Esophagus (tissue), 2 donors: ENCODE data around the gene FOXC2. TPM values are rescaled to one million over a fixed set of nuclear protein-coding genes. Genes with fewer than 3 reads are reported as not detected.

ENCODE experiments used
- H3K27ac ChIP-seq, 2 donors: one replicate each; pipeline ENCODE4 v1.5.1; 2013; ENCODE audit warnings: low read depth in 2 of 2, mild to moderate bottlenecking in 2 of 2, inconsistent platforms in 1 of 2, low read length in 1 of 2, moderate library complexity in 1 of 2
- H3K27me3 ChIP-seq, 2 donors: one replicate each; pipeline ENCODE4 v1.6.1; 2013; ENCODE audit warnings: low read length in 2 of 2, control low read depth in 1 of 2, mild to moderate bottlenecking in 1 of 2; ENCODE audit not compliant: insufficient read depth in 2 of 2, control insufficient read depth in 1 of 2
- H3K36me3 ChIP-seq, 2 donors: one replicate each; pipeline ENCODE4 v1.6.1; 2013; ENCODE audit warnings: low read length in 1 of 2; ENCODE audit not compliant: control insufficient read depth in 2 of 2, insufficient read depth in 2 of 2
- H3K4me1 ChIP-seq, 2 donors: one replicate each; pipeline ENCODE4 v1.6.1; 2013; ENCODE audit warnings: low read length in 1 of 2; ENCODE audit not compliant: control insufficient read depth in 2 of 2, insufficient read depth in 2 of 2
- H3K4me3 ChIP-seq, 2 donors: one replicate each; pipeline ENCODE4 v1.5.1; 2013; ENCODE audit warnings: low read length in 2 of 2, mild to moderate bottlenecking in 2 of 2, low read depth in 1 of 2, moderate library complexity in 1 of 2
- H3K9me3 ChIP-seq, 2 donors: one replicate each; pipeline ENCODE4 v1.6.1; 2013; ENCODE audit warnings: mild to moderate bottlenecking in 2 of 2, low read depth in 1 of 2, low read length in 1 of 2, moderate library complexity in 1 of 2; ENCODE audit not compliant: control insufficient read depth in 2 of 2, insufficient read depth in 1 of 2
- WGBS, 2 donors: extraction: QIAGEN DNeasy Blood & Tissue Kit; methylation state at CpG; one replicate each; pipeline ENCODE4 v1.1.7; 2013; 5-methylcytosine and 5-hydroxymethylcytosine counted together
- polyA plus RNA-seq, 2 donors: library from polyadenylated mRNA; stranded (reverse); fragments of 200-250 nt; gene quantifications; one replicate each; pipeline ENCODE4 v1.2.3, GENCODE V29; 2013
- donor health status: healthy with polysubstance abuse.
- donor health status: Bipolar disorder and iron deficiency.

Gene FOXC2
- polyA plus RNA-seq, 2 donors, result 0.10 to 0.18 TPM

DNA sequence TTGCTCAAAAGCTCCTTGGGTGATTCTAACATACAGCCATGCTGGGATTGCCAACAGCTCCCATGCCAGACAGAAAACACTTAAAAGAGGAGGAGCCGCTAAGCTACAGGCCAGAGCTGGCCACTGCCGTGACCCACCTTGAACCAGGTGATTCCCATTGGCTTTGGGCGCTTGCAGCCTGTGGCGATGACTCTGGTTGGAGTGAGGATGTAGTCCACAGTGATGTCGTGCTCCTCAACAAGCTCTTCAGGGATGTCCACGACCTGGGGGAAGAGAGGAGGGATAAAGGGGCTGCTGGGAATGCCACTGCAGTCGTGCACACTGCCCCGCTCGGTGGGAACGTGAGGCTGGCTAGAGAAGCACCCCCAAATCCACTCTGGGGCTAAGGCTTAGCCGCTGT lies 25.1 kb upstream of the FOXC2 start:
- no peaks in the 10 kb centered on the region for H3K27me3 ChIP-seq
- H3K4me3 ChIP-seq, result no peak overlapping the region
- H3K4me1 ChIP-seq, result no peaks in the 10 kb centered on the region
- peaks cover 17 to 42% of the 10 kb centered on the region in 2 donors for H3K36me3 ChIP-seq
- H3K27ac ChIP-seq, result no peak overlapping the region
- 94 to 95% methylated on average over 11 of the region's 11 CpGs for WGBS, 2 donors
- H3K9me3 ChIP-seq, result no peaks in the 10 kb centered on the region

DNA sequence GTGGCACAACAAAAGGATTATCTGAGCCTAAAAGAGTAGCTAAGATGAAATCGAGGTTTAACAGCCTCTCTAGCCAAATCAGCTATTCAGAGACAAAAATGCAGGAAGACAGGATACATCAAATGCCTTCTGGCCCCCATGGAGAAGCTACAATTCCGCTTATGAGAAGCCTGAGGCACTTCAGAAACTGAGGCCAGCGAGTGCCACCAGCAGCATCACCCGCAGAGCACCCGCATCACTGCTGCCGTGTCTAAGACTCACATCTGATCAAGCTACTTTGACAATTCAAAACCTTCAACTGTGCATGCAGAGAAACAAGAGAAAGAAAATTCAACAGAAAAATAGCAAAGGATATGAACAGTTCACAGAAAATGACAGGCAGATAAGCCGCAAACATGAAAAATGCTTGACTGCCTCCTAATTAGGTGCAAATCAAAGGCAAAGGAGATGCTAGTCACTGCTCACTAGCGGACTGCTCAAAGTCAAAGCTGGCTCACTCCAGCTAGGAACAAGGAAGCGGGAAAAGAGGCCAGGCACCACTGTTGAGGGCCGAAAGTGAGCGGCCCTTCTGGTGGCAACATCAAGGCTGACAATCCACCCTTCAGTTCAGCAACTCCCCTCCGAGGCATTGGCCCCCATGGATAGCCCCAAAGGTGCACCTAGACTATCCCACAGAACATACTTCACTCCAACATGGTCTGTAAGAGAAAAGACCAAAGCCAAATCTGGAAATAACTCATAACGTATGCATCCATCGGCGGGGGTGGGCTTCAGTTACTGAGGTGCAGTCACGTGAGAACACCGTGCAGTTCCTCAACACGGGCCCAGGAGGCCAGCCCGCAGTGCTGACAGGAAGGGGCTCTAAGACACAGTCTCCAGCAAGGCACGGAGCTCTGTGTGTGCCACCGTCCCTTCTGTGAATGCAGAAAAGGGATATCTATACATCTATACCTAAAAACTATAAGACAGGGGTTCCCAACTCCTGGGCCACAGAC lies 23.6 kb upstream of the FOXC2 start:
- Histone ChIP-seq H3K27ac (no peak overlapping the region), H3K4me1 (no peaks in the 10 kb centered on the region), H3K4me3 (no peak overlapping the region), H3K9me3 (no peaks in the 10 kb centered on the region), H3K36me3 (peaks cover 20 to 41% of the 10 kb centered on the region in 2 donors), H3K27me3 (no peaks in the 10 kb centered on the region)
- 89 to 93% methylated on average over 21 of the region's 21 CpGs for WGBS, 2 donors

DNA sequence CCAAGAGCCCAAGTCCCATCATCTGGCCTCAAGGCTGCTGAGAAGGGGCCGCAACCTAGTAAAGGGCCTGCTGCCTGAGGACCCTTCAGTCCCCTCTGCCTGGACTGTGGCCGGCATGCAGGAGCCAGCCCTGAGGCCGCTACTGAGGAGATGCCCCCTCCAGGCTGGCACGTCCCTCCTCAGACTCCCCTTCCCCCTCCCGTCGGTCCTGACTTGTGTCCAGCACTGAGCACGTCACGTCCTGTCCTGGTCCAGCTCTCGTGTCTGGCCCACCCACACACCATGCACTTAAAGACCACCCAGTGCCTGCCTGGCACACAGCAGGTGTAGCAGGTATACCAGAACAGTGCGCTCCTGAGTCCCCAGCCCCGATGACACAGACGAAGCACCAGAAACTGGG lies 21.1 kb upstream of the FOXC2 start:
- no peak overlapping the region for H3K27ac ChIP-seq

DNA sequence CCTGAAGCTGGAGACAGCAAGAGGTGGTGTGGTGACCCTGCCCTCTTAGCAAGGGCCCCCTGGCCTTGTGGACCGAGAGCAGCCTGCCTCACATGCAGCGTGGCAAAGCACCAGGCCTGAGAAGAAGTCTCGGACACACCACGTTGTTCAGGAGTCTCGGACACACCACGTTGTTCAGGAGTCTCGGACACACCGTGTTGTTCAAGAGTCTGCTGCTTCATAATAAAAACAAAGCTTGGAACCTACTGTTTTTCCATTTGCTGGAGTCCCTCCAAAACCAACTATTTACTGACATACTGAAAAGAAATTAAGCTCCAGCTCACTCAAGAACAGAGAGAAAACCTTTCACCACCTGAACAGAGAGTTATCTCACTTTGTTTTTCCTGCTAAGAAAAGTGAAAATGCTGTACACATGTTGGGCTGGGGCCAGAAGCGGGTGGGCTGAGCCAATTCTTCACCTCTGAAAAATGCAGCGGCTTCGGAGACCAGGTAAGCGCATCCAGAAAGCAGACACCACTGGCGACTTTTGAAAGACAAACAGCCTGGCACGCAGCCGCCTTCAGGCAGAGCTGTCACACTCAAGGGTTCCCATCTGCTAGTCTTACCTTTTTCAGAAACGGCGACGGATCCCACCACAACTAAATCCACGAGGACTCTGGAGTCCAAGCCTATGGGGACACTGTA lies 20.5 kb upstream of the FOXC2 start:
- H3K27ac ChIP-seq, result no peak overlapping the region
- WGBS, 2 donors, result 82 to 90% methylated on average over 19 of the region's 19 CpGs
- H3K4me3 ChIP-seq, result no peak overlapping the region

More for the DNA sequence above, 21.1 kb upstream of the FOXC2 start:
- H3K4me1 ChIP-seq, result no peaks in the 10 kb centered on the region
- H3K27me3 ChIP-seq, result no peaks in the 10 kb centered on the region
- 85 to 88% methylated on average over 12 of the region's 12 CpGs for WGBS, 2 donors
- H3K4me3 ChIP-seq, result no peak overlapping the region
- peaks cover 8 to 30% of the 10 kb centered on the region in 2 donors for H3K36me3 ChIP-seq
- no peaks in the 10 kb centered on the region for H3K9me3 ChIP-seq

DNA sequence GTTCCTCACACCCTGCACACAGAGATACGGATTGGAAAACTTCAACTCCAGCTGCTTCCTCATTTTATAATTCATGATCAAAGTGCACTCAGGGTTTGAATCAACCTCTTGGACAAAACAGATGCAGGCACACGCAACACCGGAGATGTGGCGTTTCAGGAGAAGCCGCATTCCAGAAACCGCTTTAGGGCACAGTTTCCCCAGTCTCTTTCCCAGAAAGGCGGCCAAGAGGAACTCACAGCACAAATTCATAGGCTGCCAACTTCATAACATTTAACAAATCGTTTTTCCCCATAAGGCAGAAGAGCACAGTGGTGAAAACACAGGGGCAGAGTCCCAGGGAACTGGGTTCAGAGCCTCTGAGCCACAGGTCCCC lies 20.0 kb upstream of the FOXC2 start:
- Histone ChIP-seq H3K36me3 (peaks cover 8 to 26% of the 10 kb centered on the region in 2 donors), H3K9me3 (no peaks in the 10 kb centered on the region), H3K27ac (no peak overlapping the region), H3K27me3 (no peaks in the 10 kb centered on the region), H3K4me1 (no peaks in the 10 kb centered on the region), H3K4me3 (no peak overlapping the region)
- WGBS, 2 donors, result 79 to 82% methylated on average over 8 of the region's 8 CpGs

More for the DNA sequence above, 20.5 kb upstream of the FOXC2 start:
- Histone ChIP-seq H3K4me1 (no peaks in the 10 kb centered on the region), H3K9me3 (no peaks in the 10 kb centered on the region), H3K36me3 (peaks cover 8 to 27% of the 10 kb centered on the region in 2 donors), H3K27me3 (no peaks in the 10 kb centered on the region)

DNA sequence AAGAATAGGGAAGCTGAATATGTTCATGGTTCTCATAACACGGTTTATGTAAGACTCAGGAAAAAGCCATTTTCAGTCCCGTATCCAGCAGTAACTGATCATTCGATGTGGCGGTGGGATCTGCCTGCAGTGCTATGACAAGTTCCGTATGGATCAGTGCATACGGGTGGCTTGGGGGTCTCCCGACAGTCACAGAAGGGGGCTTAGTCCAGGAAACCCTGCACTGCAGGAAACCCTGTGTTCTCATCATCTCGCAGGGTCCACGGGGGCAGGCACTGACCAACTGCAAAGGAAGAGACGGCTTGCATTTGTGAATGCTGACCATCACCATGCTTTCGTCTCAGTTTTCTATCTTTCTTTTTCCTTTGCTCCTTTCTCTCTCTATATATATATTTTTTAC lies 19.3 kb upstream of the FOXC2 start:
- no peaks in the 10 kb centered on the region for H3K27me3 ChIP-seq
- no peak overlapping the region for H3K27ac ChIP-seq
- no peaks in the 10 kb centered on the region for H3K9me3 ChIP-seq
- WGBS, 2 donors, result 95 to 97% methylated on average over 11 of the region's 11 CpGs
- H3K36me3 ChIP-seq, result peaks cover 8 to 19% of the 10 kb centered on the region in 2 donors
- H3K4me1 ChIP-seq, result no peaks in the 10 kb centered on the region
- no peak overlapping the region for H3K4me3 ChIP-seq

DNA sequence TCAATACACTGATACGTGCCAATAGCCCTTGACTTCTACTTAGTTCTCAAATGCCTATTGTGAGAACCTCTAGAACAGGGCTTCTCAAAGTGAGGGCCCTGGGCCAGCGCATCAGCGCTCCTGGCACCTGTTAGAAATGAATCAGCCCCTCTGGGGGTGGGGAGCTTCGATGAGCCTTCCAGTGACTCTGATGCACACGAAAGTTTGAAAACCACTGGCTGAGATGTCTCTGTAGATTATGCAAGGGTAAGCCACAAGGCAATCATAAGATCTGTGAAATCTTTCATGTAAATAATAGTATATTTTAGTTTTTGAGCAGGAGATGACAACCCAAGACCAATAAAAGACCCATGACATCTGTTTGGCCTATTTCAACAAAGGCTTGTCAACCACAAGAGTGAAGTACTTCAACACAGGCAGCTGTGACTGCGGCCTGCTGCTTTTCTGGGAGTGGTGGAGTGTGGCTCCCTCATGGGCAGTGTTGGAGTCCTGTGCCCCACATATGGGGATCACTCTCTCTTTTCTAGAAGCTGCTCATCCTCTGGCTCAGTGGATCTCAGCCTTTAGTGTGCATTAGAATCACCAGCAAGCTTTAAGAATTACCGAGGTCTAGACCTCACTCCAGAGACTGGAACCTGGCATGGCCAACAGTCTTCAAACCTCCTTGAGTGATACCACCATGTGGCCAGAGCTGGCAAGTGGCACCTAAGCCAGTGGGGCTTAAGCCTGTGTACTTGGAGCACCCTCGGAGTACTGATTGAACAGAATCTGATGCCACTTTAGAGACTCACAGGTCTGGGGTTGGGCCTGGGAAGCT lies 17.3 kb upstream of the FOXC2 start:
- no peaks in the 10 kb centered on the region for H3K9me3 ChIP-seq
- H3K27ac ChIP-seq, result no peak overlapping the region
- no peak overlapping the region for H3K4me3 ChIP-seq
- H3K36me3 ChIP-seq, result peaks cover 8 to 19% of the 10 kb centered on the region in 2 donors
- no peaks in the 10 kb centered on the region for H3K27me3 ChIP-seq
- WGBS, 2 donors, result 72 to 83% methylated on average over 8 of the region's 8 CpGs
- H3K4me1 ChIP-seq, result peaks cover 0 to 3% of the 10 kb centered on the region in 2 donors

DNA sequence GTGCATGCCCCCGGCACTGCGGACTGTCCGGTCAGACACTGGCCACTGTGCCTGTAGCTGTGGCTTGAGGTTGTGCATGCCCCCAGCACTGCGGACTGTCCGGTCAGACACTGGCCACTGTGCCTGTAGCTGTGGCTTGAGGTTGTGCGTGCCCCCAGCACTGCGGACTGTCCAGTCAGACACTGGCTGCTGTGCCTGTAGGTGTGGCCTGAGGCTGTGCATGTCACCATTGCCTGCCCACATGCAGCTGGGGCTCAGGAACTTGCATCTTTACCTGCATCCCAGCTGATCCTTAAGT lies 16.8 kb upstream of the FOXC2 start:
- Histone ChIP-seq H3K4me3 (no peak overlapping the region), H3K9me3 (no peaks in the 10 kb centered on the region), H3K36me3 (peaks cover 8 to 19% of the 10 kb centered on the region in 2 donors), H3K27ac (no peak overlapping the region), H3K4me1 (peaks cover 0 to 3% of the 10 kb centered on the region in 2 donors), H3K27me3 (no peaks in the 10 kb centered on the region)
- WGBS, 2 donors, result 97% methylated on average over 7 of the region's 7 CpGs

DNA sequence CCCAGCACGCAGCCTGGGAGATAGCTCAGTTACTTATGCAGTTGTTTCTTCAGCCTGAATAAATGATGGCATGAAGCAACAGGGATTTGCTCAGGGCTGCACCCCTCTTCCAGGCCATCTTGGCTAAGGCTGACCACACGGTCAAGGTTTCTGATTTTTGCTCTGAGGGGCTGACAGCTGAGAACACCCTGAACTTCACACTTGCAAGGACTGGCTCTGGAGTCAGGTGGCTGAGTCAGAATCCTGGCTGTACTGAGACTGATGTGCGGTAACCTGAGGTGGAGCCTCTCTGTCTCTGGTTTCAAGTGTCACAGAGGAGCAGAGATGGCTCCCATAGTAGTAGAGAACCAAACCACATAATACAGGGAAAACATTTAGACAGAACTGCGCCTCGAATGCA lies 16.3 kb upstream of the FOXC2 start:
- H3K36me3 ChIP-seq, result peaks cover 8 to 19% of the 10 kb centered on the region in 2 donors
- H3K4me3 ChIP-seq, result no peak overlapping the region
- peaks cover 0 to 5% of the 10 kb centered on the region in 2 donors for H3K4me1 ChIP-seq
- no peaks in the 10 kb centered on the region for H3K27me3 ChIP-seq
- 95% methylated on average over 5 of the region's 5 CpGs for WGBS, 2 donors
- H3K9me3 ChIP-seq, result no peaks in the 10 kb centered on the region
- no peak overlapping the region for H3K27ac ChIP-seq
